ENCODE results near the gene MUS81.

MUS81 gene

GRCh38 chr11:65854161-65854592 is 6.1 kb upstream of the MUS81 start:
- TF ChIP-seq CTCF (IDR thresholded peaks at IDR 0.05; ENCODE audit: borderline replicate concordance, insufficient read depth, low read depth, low read length), result no peak

GRCh38 chr11:65854852-65855837 is 5.1 kb upstream of the MUS81 start:
- TF ChIP-seq CTCF (IDR thresholded peaks at IDR 0.05; ENCODE audit: borderline replicate concordance, insufficient read depth, low read depth, low read length), result no peak
- no peak overlapping the region for H3K4me3 ChIP-seq (ENCODE audit: low read depth, low read length)

More at GRCh38 chr11:65854161-65854592, 6.1 kb upstream of the MUS81 start:
- no peak overlapping the region for H3K4me3 ChIP-seq (ENCODE audit: low read depth, low read length)

GRCh38 chr11:65855927-65856363 is 4.3 kb upstream of the MUS81 start:
- peak overlapping the region; percentile 93 for H3K4me3 ChIP-seq (ENCODE audit: low read depth, low read length)
- TF ChIP-seq CTCF (IDR thresholded peaks at IDR 0.05; ENCODE audit: borderline replicate concordance, insufficient read depth, low read depth, low read length), result no peak

- TF ChIP-seq CTCF (IDR thresholded peaks at IDR 0.05; ENCODE audit: borderline replicate concordance, insufficient read depth, low read depth, low read length), result no peak
- H3K4me3 ChIP-seq (ENCODE audit: low read depth, low read length), result peak overlapping the region; percentile 93
Measured at GRCh38 chr11:65856689-65857499, 3.3 kb upstream of the MUS81 start.

- no peak for TF ChIP-seq CTCF (IDR thresholded peaks at IDR 0.05; ENCODE audit: borderline replicate concordance, insufficient read depth, low read depth, low read length)
- peak overlapping the region; percentile 93 for H3K4me3 ChIP-seq (ENCODE audit: low read depth, low read length)
Measured at GRCh38 chr11:65857500-65857852, 2.8 kb upstream of the MUS81 start.

GRCh38 chr11:65857853-65858680 is 2.2 kb upstream of the MUS81 start, which contains the start of gene CFL1:
Gene CFL1, minus strand, starts transcription at chr11:65858180. Its CDS starts 81 bp downstream, at chr11:65858099.
- H3K4me3 ChIP-seq (ENCODE audit: low read depth, low read length), result peak within 1 kb of the TSS; percentile 93

More at GRCh38 chr11:65857853-65858680, 2.2 kb upstream of the MUS81 start, which contains the start of gene CFL1:
- no peak for TF ChIP-seq CTCF (IDR thresholded peaks at IDR 0.05; ENCODE audit: borderline replicate concordance, insufficient read depth, low read depth, low read length)

All from GM12875 (cell line).